Smooth muscle cell (in vitro differentiated cells): Measurements from ENCODE around the gene GADD45B. TPM values are rescaled to one million over a fixed set of nuclear protein-coding genes. Genes with fewer than 3 reads are reported as not detected.
"Not testable (repeated sequence)": the region's sequence is repeated elsewhere in the genome, so short reads cannot be mapped to it uniquely, and the experiment has no call there.

Experiments
- DNase-seq: peaks from one replicate; lab custom pipeline; 2025; ENCODE audit not compliant: unreplicated experiment; lab: John Stamatoyannopoulos, UW
- H2AFZ ChIP-seq: fragments of 200-600 bp; sonication (generic); 2 replicates; pipeline ENCODE4 v1.6.0; 2016; ENCODE audit warnings: antibody characterized with exemption, low read depth, mild to moderate bottlenecking
- H3F3A ChIP-seq: fragments of 200-600 bp; sonication (generic); 2 replicates; pipeline ENCODE4 v1.6.0; 2017; ENCODE audit warnings: antibody characterized with exemption, low read depth
- H3K27ac ChIP-seq: fragments of 200-600 bp; sonication (generic); 2 replicates; pipeline ENCODE4 v1.5.1; 2016; ENCODE audit warnings: low read depth, mild to moderate bottlenecking
- H3K27me3 ChIP-seq: fragments of 200-600 bp; sonication (generic); 2 replicates; pipeline ENCODE4 v1.6.1; 2016; ENCODE audit warnings: low read depth, mild to moderate bottlenecking
- H3K36me3 ChIP-seq: fragments of 200-600 bp; sonication (generic); 2 replicates; pipeline ENCODE4 v1.5.1; 2016; ENCODE audit warnings: low read depth
- H3K4me1 ChIP-seq: fragments of 200-600 bp; sonication (generic); 2 replicates; pipeline ENCODE4 v1.5.1; 2016; ENCODE audit warnings: low read depth
- H3K4me2 ChIP-seq: fragments of 200-600 bp; sonication (generic); 2 replicates; pipeline ENCODE4 v1.6.0; 2016; ENCODE audit warnings: mild to moderate bottlenecking
- H3K4me3 ChIP-seq: fragments of 200-600 bp; sonication (generic); 2 replicates; pipeline ENCODE4 v1.5.1; 2016; ENCODE audit warnings: mild to moderate bottlenecking
- H3K79me2 ChIP-seq: fragments of 200-600 bp; sonication (generic); 2 replicates; pipeline ENCODE4 v1.6.0; 2016; ENCODE audit warnings: low read depth, mild to moderate bottlenecking
- H3K9ac ChIP-seq: fragments of 200-600 bp; sonication (generic); 2 replicates; pipeline ENCODE4 v1.6.0; 2016; ENCODE audit warnings: low read depth
- H3K9me3 ChIP-seq: fragments of 200-600 bp; sonication (generic); replicated peaks from 2 replicates; pipeline ENCODE4 v1.5.1; 2016; ENCODE audit warnings: low read depth
- H4K20me1 ChIP-seq: fragments of 200-600 bp; sonication (generic); 2 replicates; pipeline ENCODE4 v1.6.0; 2016; ENCODE audit warnings: low read depth
- WGBS: methylation state at CpG from one replicate; pipeline ENCODE4 v1.1.7; 2016; ENCODE audit warnings: low lambda C conversion rate; 5-methylcytosine and 5-hydroxymethylcytosine counted together
- polyA plus RNA-seq: library from polyadenylated mRNA; unstranded; fragments of >200 nt; fragmentation: Nextera tagmentation; extraction: Ambion mirVana; gene quantifications from 2 replicates; pipeline ENCODE4 v1.2.1, GENCODE V29; 2016
- total RNA-seq: library from RNA; depleted of rRNA; stranded (reverse); fragments of >200 nt; gene quantifications from 2 replicates; pipeline ENCODE4 v1.2.3, GENCODE V29; 2014
- TF ChIP-seq, protein P1 (sequence below): fragments of 200-600 bp; sonication (generic); IDR thresholded peaks from 2 replicates; pipeline ENCODE4 v1.5.1; 2017; ENCODE audit warnings: borderline replicate concordance, mild to moderate bottlenecking, antibody characterized with exemption; ENCODE audit not compliant: insufficient read depth, poor library complexity, severe bottlenecking

GADD45B gene
- total and polyA plus RNA-seq, 2 experiments from 2014 or later = 252 to 533 TPM

GRCh38 chr19:2457394-2458037 is 18.4 kb upstream of the GADD45B start:
- peaks cover 4% of the 10 kb centered on the region for H3K4me1 ChIP-seq
- H3K4me3 ChIP-seq = peak overlapping the region; percentile 56
- H3K27ac ChIP-seq = peak overlapping the region; percentile 60
- peak overlapping the region; percentile 78 for H2AFZ ChIP-seq
- TF ChIP-seq, protein P1, sequence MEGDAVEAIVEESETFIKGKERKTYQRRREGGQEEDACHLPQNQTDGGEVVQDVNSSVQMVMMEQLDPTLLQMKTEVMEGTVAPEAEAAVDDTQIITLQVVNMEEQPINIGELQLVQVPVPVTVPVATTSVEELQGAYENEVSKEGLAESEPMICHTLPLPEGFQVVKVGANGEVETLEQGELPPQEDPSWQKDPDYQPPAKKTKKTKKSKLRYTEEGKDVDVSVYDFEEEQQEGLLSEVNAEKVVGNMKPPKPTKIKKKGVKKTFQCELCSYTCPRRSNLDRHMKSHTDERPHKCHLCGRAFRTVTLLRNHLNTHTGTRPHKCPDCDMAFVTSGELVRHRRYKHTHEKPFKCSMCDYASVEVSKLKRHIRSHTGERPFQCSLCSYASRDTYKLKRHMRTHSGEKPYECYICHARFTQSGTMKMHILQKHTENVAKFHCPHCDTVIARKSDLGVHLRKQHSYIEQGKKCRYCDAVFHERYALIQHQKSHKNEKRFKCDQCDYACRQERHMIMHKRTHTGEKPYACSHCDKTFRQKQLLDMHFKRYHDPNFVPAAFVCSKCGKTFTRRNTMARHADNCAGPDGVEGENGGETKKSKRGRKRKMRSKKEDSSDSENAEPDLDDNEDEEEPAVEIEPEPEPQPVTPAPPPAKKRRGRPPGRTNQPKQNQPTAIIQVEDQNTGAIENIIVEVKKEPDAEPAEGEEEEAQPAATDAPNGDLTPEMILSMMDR = no peak
- H3F3A ChIP-seq = no peaks in the 10 kb centered on the region
- peaks cover 44% of the 10 kb centered on the region for H3K79me2 ChIP-seq
- WGBS = 90% methylated on average over 8 of the region's 8 CpGs
- H3K9ac ChIP-seq = no peak overlapping the region
- H3K9me3 ChIP-seq = no peaks in the 10 kb centered on the region
- no peaks in the 10 kb centered on the region for H3K27me3 ChIP-seq
- H3K4me2 ChIP-seq = peak overlapping the region; percentile 86
- no peaks in the 10 kb centered on the region for H3K36me3 ChIP-seq
- H4K20me1 ChIP-seq = peaks cover 34% of the 10 kb centered on the region
- no peak for DNase-seq

DNA sequence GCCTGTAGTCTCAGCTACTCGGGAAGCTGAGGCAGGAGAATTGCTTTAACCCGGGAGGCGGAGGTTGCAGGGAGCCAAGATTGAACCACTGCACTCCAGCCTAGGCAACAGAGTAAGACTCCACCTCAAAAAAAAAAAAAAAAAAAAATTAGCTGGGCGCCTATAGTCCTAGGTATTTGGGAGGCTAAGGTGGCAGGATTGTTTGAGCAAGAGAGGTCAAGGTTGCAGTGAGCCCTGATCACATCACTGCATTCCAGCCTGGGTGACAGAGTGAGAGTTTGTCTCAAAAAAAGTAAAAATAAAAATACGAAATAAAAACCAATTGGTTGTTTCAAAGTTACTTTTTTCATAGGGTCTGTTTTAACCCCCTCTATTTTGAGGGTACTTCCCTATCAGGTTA is 17.9 kb upstream of the GADD45B start:
- 93% methylated on average over 5 of the region's 5 CpGs for WGBS
- peaks cover 43% of the 10 kb centered on the region for H3K79me2 ChIP-seq

DNA sequence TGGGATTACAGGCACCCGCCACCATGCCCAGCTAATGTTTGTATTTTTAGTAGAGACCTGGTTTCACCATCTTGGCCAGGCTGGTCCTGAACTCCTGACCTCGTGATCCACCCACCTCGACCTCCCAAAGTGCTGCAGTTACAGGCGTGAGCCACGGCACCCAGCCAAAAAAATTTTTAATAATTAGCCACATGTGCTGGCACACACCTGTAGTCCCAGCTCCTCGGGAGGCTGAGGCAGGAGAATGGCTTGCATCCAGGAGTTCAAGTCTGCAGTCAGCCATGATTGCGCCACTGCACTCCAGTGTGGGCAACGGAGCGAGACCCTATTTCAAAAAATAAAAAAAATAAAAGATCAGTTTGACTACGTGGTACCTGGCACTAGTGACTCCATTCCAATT is 17.2 kb upstream of the GADD45B start:
- H3K4me2 ChIP-seq, H3K9ac ChIP-seq, H3K27me3 ChIP-seq, H3K4me3 ChIP-seq, H2AFZ ChIP-seq, H3F3A ChIP-seq, H3K4me1 ChIP-seq, H3K36me3 ChIP-seq, H3K9me3 ChIP-seq, H3K27ac ChIP-seq, DNase-seq: not testable (repeated sequence)
- peaks cover 23% of the 10 kb centered on the region for H4K20me1 ChIP-seq
- 88% methylated on average over 10 of the region's 10 CpGs for WGBS
- H3K79me2 ChIP-seq = peaks cover 36% of the 10 kb centered on the region

More for the DNA sequence above, 17.9 kb upstream of the GADD45B start:
- Histone ChIP-seq H3K4me2 (no peak overlapping the region), H3K27ac (no peak overlapping the region), H4K20me1 (peaks cover 30% of the 10 kb centered on the region), H2AFZ (no peak overlapping the region), H3K9ac (no peak overlapping the region), H3K9me3 (no peaks in the 10 kb centered on the region), H3K36me3 (no peaks in the 10 kb centered on the region), H3K27me3 (no peaks in the 10 kb centered on the region), H3K4me3 (no peak overlapping the region), H3F3A (no peaks in the 10 kb centered on the region), H3K4me1 (peaks cover 4% of the 10 kb centered on the region)
- DNase-seq = no peak
- TF ChIP-seq, protein P1 = no peak

- Histone ChIP-seq H3K4me1 (peaks cover 2% of the 10 kb centered on the region), H3K9me3 (no peaks in the 10 kb centered on the region), H3K27ac (no peak overlapping the region)
These were observed 15.7 kb upstream of the GADD45B start for GRCh38 chr19:2460245-2460644.

More at GRCh38 chr19:2460245-2460644, 15.7 kb upstream of the GADD45B start:
- Histone ChIP-seq H4K20me1 (peaks cover 8% of the 10 kb centered on the region), H3F3A (peaks cover 5% of the 10 kb centered on the region), H3K36me3 (no peaks in the 10 kb centered on the region), H3K27me3 (no peaks in the 10 kb centered on the region), H3K9ac (no peak overlapping the region), H3K4me2 (no peak overlapping the region), H2AFZ (no peak overlapping the region), H3K79me2 (peaks cover 24% of the 10 kb centered on the region), H3K4me3 (no peak overlapping the region)
- TF ChIP-seq, protein P1 = no peak
- WGBS = 96% methylated on average over 1 of the region's 1 CpG
- no peak for DNase-seq
